GM12878 (cell line): ENCODE results near the gene WDR31. TPM values are rescaled to one million over a fixed set of nuclear protein-coding genes. Genes with fewer than 3 reads are reported as not detected.

Source experiments
- ATAC-seq: fragments of 200-7000 bp; cut with Tn5 transposase; 3 replicates; pipeline ENCODE4 v1.9.1; 2020; ENCODE audit warnings: mild to moderate bottlenecking, moderate library complexity
- BruUV-seq: library from RNA; stranded (reverse); fragments of 400-500 nt; replicated peaks from 2 replicates; lab custom pipeline; 2021; lab: Mats Ljungman, UMichigan
- CTCF ChIA-PET: fragments of 300-600 bp; sonication (Branson Sonifier 250); formaldehyde crosslinking; extraction: SDS; loops from one replicate; lab custom pipeline; 2021; ENCODE audit warnings: inconsistent platforms; lab: Yijun Ruan, JAX
- POLR2A ChIA-PET: fragments of 350-600 bp; formaldehyde crosslinking; extraction: SDS; loops from one replicate; lab custom pipeline; 2021; ENCODE audit warnings: inconsistent platforms; lab: Charles Lee
- RAD21 ChIA-PET: fragments of 300-600 bp; sonication (Branson Sonifier 250); formaldehyde crosslinking; loops from one replicate; lab custom pipeline; 2023; ENCODE audit warnings: antibody characterized with exemption; ENCODE audit not compliant: unreplicated experiment; lab: Charles Lee
- SMC1A ChIA-PET: fragments of 300-600 bp; sonication (Branson Sonifier 250); formaldehyde crosslinking; loops from one replicate; lab custom pipeline; 2023; ENCODE audit not compliant: unreplicated experiment, uncharacterized antibody; lab: Charles Lee
- DNase-seq: peaks from one replicate; pipeline ENCODE4 v3.0.0-alpha.2; 2011; ENCODE audit warnings: low read depth, low spot score
- FAIRE-seq: peaks from 3 replicates; lab custom pipeline; 2011; peaks lifted over from hg19 to GRCh38; lab: Jason Lieb, UNC
- H2AFZ ChIP-seq: 2 replicates; pipeline ENCODE4 v1.6.0; 2011; ENCODE audit warnings: low read depth, low read length, control low read depth; ENCODE audit not compliant: control insufficient read depth
- H3K27ac ChIP-seq: 2 replicates; pipeline ENCODE4 v1.5.1; 2011; ENCODE audit warnings: control low read depth; ENCODE audit not compliant: control insufficient read depth, insufficient read depth
- H3K27me3 ChIP-seq, 2 experiments: replicated peaks in 1 of 2; 2 replicates each; pipeline versions ENCODE4 v1.6.0 to v1.6.1; 2011; ENCODE audit warnings: low read length in 1 of 2; ENCODE audit not compliant: control insufficient read depth in 2 of 2, insufficient read depth in 2 of 2
- H3K36me3 ChIP-seq, 2 experiments: 2 replicates each; pipeline ENCODE4 v1.5.1; 2011; ENCODE audit warnings: low read length in 1 of 2; ENCODE audit not compliant: control insufficient read depth in 2 of 2, insufficient read depth in 2 of 2
- H3K4me1 ChIP-seq: 2 replicates; pipeline ENCODE4 v1.6.1; 2011; ENCODE audit warnings: mild to moderate bottlenecking, low read length, moderate library complexity, mixed read lengths; ENCODE audit not compliant: control insufficient read depth, insufficient read depth
- H3K4me2 ChIP-seq: 2 replicates; pipeline ENCODE4 v1.6.0; 2011; ENCODE audit warnings: control low read depth; ENCODE audit not compliant: control insufficient read depth, insufficient read depth
- H3K4me3 ChIP-seq: fragments of 200-600 bp; sonication (generic); 2 replicates; pipeline ENCODE4 v1.5.1; 2016
- H3K79me2 ChIP-seq: 2 replicates; pipeline ENCODE4 v1.6.0; 2011; ENCODE audit warnings: low read length; ENCODE audit not compliant: control insufficient read depth, insufficient read depth
- H3K9ac ChIP-seq: 2 replicates; pipeline ENCODE4 v1.8.0; 2011; ENCODE audit warnings: low read length, control low read depth, mixed read lengths; ENCODE audit not compliant: control insufficient read depth, insufficient read depth
- H3K9me3 ChIP-seq: replicated peaks from 3 replicates; pipeline ENCODE4 v1.5.1; 2011; ENCODE audit warnings: mild to moderate bottlenecking, low read length; ENCODE audit not compliant: control insufficient read depth, insufficient read depth
- H4K20me1 ChIP-seq: 2 replicates; pipeline ENCODE4 v1.6.0; 2011; ENCODE audit not compliant: control insufficient read depth, insufficient read depth
- ATF7 ChIP-seq: fragments of 450-650 bp; IDR thresholded peaks from 2 replicates; pipeline ENCODE4 v1.6.1; 2016; ENCODE audit warnings: low read depth, mild to moderate bottlenecking
- CTCF ChIP-seq, 3 experiments: IDR thresholded peaks in 2 of 3; conservative IDR thresholded peaks in 1 of 3; 2 replicates each; pipeline ENCODE4 v1.5.1; 2011; ENCODE audit warnings: low read depth in 3 of 3, low read length in 3 of 3, mild to moderate bottlenecking in 3 of 3, control low read depth in 2 of 3, moderate library complexity in 2 of 3, inconsistent platforms in 1 of 3, mixed read lengths in 1 of 3; ENCODE audit not compliant: control insufficient read depth in 2 of 3, insufficient read depth in 1 of 3; ENCODE audit errors: extremely low read depth in 1 of 3
- ESRRA ChIP-seq: IDR thresholded peaks from 2 replicates; pipeline ENCODE4 v1.6.1; 2012; ENCODE audit warnings: mild to moderate bottlenecking, low read length, improper control_type of control experiment
- GATAD2B ChIP-seq: fragments of 450-650 bp; conservative IDR thresholded peaks from 2 replicates; pipeline ENCODE4 v1.6.1; 2017; ENCODE audit warnings: low read depth, mild to moderate bottlenecking, moderate library complexity
- MTA3 ChIP-seq: IDR thresholded peaks from 2 replicates; pipeline ENCODE4 v1.6.1; 2012; ENCODE audit warnings: low read length, inconsistent platforms, borderline replicate concordance
- NFXL1 ChIP-seq: fragments of 450-650 bp; IDR thresholded peaks from 2 replicates; pipeline ENCODE4 v1.6.1; 2017; ENCODE audit warnings: antibody characterized with exemption, mild to moderate bottlenecking, borderline replicate concordance
- PRDM15 ChIP-seq: fragments of 450-650 bp; formaldehyde crosslinking; IDR thresholded peaks from 2 replicates; pipeline ENCODE4 v1.4.0; 2020; ENCODE audit warnings: mild to moderate bottlenecking, moderate library complexity
- RFX5 ChIP-seq: IDR thresholded peaks from 2 replicates; pipeline ENCODE4 v1.6.1; 2011; ENCODE audit warnings: low read depth, low read length, improper control_type of control experiment
- SREBF1 ChIP-seq: IDR thresholded peaks from 2 replicates; pipeline ENCODE4 v1.6.1; 2012; ENCODE audit warnings: mild to moderate bottlenecking, low read length
- SREBF2 ChIP-seq: IDR thresholded peaks from 2 replicates; pipeline ENCODE4 v1.6.1; 2012; ENCODE audit warnings: mild to moderate bottlenecking, low read length
- TBL1XR1 ChIP-seq: IDR thresholded peaks from 2 replicates; pipeline ENCODE4 v1.6.1; 2012; ENCODE audit warnings: low read depth, low read length, improper control_type of control experiment
- USF2 ChIP-seq: IDR thresholded peaks from 2 replicates; pipeline ENCODE4 v1.6.1; 2011; ENCODE audit warnings: low read depth, low read length, improper control_type of control experiment, borderline replicate concordance
- WRNIP1 ChIP-seq: IDR thresholded peaks from 2 replicates; pipeline ENCODE4 v1.6.1; 2011; ENCODE audit warnings: low read depth, low read length, improper control_type of control experiment, borderline replicate concordance
- ZBTB33 ChIP-seq: fragments of 450-650 bp; IDR thresholded peaks from 2 replicates; pipeline ENCODE4 v1.6.1; 2017; ENCODE audit warnings: mild to moderate bottlenecking
- ZNF217 ChIP-seq: fragments of 450-650 bp; IDR thresholded peaks from 2 replicates; pipeline ENCODE4 v1.6.1; 2017; ENCODE audit warnings: antibody characterized with exemption, mild to moderate bottlenecking
- WGBS: methylation state at CpG from one replicate; pipeline ENCODE4 v1.1.6; 2016; ENCODE audit warnings: low lambda C conversion rate; ENCODE audit not compliant: insufficient replicate concordance, insufficient coverage; ENCODE audit errors: missing lambda C conversion rate; 5-methylcytosine and 5-hydroxymethylcytosine counted together
- in situ Hi-C: fragments of 300-500 bp; cut with MboI; formaldehyde crosslinking; loops from 9 replicates; pipeline ENCODE4 v1.14.3; 2018; ENCODE audit warnings: mixed read lengths
- intact Hi-C: fragments of 100-400 bp; cut with micrococcal nuclease; formaldehyde crosslinking; loops from one replicate; pipeline ENCODE4 v1.14.2; 2022; ENCODE audit not compliant: unreplicated experiment
- polyA plus RNA-seq, 11 experiments: library from polyadenylated mRNA; depleted of rRNA in 4 of 11; unstranded in 6 of 11; stranded (reverse) in 5 of 11; fragments of >200 nt; fragmentation: Nextera tagmentation in 4 of 11; fragmentation: Illumina TruSeq in 1 of 11; extraction: Ambion mirVana in 4 of 11; extraction: Trizol in 1 of 11; gene quantifications; 1 replicate in 1 of 11; 2 replicates in 10 of 11; pipeline versions ENCODE4 v1.2.1 to v1.2.3, GENCODE V29; 2011 to 2016; ENCODE audit warnings: inconsistent platforms in 2 of 11, missing spikeins in 2 of 11, low read depth in 1 of 11
- total RNA-seq, 4 experiments: library from RNA; depleted of rRNA in 3 of 4; stranded (reverse); fragments of >200 nt in 3 of 4; fragmentation: Illumina TruSeq in 1 of 4; extraction: Trizol in 1 of 4; gene quantifications; 2 replicates each; pipeline versions ENCODE4 v1.2.1 to v1.2.3, GENCODE V29; 2013 to 2021

The WDR31 gene
- total and polyA plus RNA-seq, 10 of the 15 experiments (the other 5 are each of a cell fraction or from before 2014, with no cell fraction given), result 0.26 to 1.7 (median 0.79) TPM

- in situ Hi-C loops (no loop called here), intact Hi-C loops (no loop called here)
- Histone ChIP-seq H3K4me3 (no peak overlapping the region), H3K79me2 (peaks cover 5% of the 10 kb centered on the region), H4K20me1 (no peaks in the 10 kb centered on the region), H3K9me3 (no peaks in the 10 kb centered on the region), H3K4me1 (peaks cover 18% of the 10 kb centered on the region), H3K36me3 (peaks cover 5 to 7% of the 10 kb centered on the region in 2 experiments), H3K27ac (0 out of 2 replicates have a peak overlapping the region, but pooled peaks have one; percentile 19), H3K27me3 (no peaks in the 10 kb centered on the region), H3K4me2 (peak overlapping the region; percentile 13; the same call in 1 of the 2 replicates), H2AFZ (no peak overlapping the region), H3K9ac (no peak overlapping the region)
- POLR2A ChIA-PET, result interaction anchor here (1.0 to 3.4 kb wide), 2 partner anchors 24 to 26 kb away, joined by 3 to 12 read pairs; partner anchors contain the start of genes ALAD and BSPRY
- 94% methylated on average over 24 of the region's 24 CpGs for WGBS
- CTCF ChIA-PET, result interaction anchor here (0.8 kb wide), 1 partner anchor 10 kb away, joined by 4 read pairs; no protein-coding TSS in a partner anchor
- RAD21 ChIA-PET, result interaction anchor here (1.4 kb wide), 1 partner anchor 281 kb away, joined by 3 read pairs; no protein-coding TSS in a partner anchor
- BruUV-seq, result no TSS peak
- FAIRE-seq, result no peak
- SMC1A ChIA-PET, result interaction anchor here (1.1 kb wide), 1 partner anchor 101 kb away, joined by 3 read pairs; no protein-coding TSS in a partner anchor
- no peak for ATAC-seq
- DNase-seq, result no peak
- TF ChIP-seq ZBTB33, result no peak
- TF ChIP-seq ZNF217, result no peak
- no peak for TF ChIP-seq NFXL1
- no peak for TF ChIP-seq SREBF2
- TF ChIP-seq ATF7, result no peak
- no peak for TF ChIP-seq SREBF1
- no peak for TF ChIP-seq GATAD2B
- TF ChIP-seq ESRRA, result no peak
- TF ChIP-seq MTA3, result no peak
- no peak for TF ChIP-seq WRNIP1
- TF ChIP-seq CTCF (IDR thresholded peaks at IDR 0.05 in 2 of 3, conservative IDR thresholded peaks at IDR 0.05 in 1 of 3; ENCODE audit: control insufficient read depth in 2 of 3, extremely low read depth in 1 of 3, insufficient read depth in 1 of 3, low read depth in 3 of 3, low read length in 3 of 3), result no peak
- TF ChIP-seq RFX5, result no peak
- no peak for TF ChIP-seq USF2
- TF ChIP-seq PRDM15 (CRISPR knock-in tag), result no peak
- TF ChIP-seq TBL1XR1, result no peak
These were observed 33.8 kb upstream of the WDR31 start for GRCh38 chr9:113373676-113374392.
